ENCODE measurements around the gene CNTN4.
A peak's percentile ranks its signal among the peaks of the same experiment; 100 is the strongest.

CNTN4 gene

GRCh38 chr3:2148561-2149340 lies 50.1 kb downstream of the CNTN4 start:
- no peak for DNase-seq (ENCODE audit: low read depth in 2 of 2)

GRCh38 chr3:2153053-2153452 lies 54.4 kb downstream of the CNTN4 start:
- no peak for DNase-seq (ENCODE audit: low read depth in 2 of 2)

- no peak for DNase-seq (ENCODE audit: low read depth in 2 of 2)
Measured at GRCh38 chr3:2153547-2153946, 54.9 kb downstream of the CNTN4 start.

- no peak for DNase-seq (ENCODE audit: low read depth in 2 of 2)
Measured at GRCh38 chr3:2154621-2155020, 56.0 kb downstream of the CNTN4 start.

- DNase-seq (ENCODE audit: low read depth in 2 of 2), result peak in 1 of 2 donors; percentile 1
Measured at GRCh38 chr3:2156244-2156847, 57.7 kb downstream of the CNTN4 start.

GRCh38 chr3:2158828-2159227 lies 60.2 kb downstream of the CNTN4 start:
- no peak for DNase-seq (ENCODE audit: low read depth in 2 of 2)

GRCh38 chr3:2166552-2166951 lies 67.9 kb downstream of the CNTN4 start:
- DNase-seq (ENCODE audit: low read depth in 2 of 2), result no peak

- DNase-seq (ENCODE audit: low read depth in 2 of 2), result no peak
Measured at GRCh38 chr3:2172561-2173171, 74.0 kb downstream of the CNTN4 start.

GRCh38 chr3:2180634-2181033 lies 82.0 kb downstream of the CNTN4 start:
- no peak for DNase-seq (ENCODE audit: low read depth in 2 of 2)

- no peak for DNase-seq (ENCODE audit: low read depth in 2 of 2)
Measured at GRCh38 chr3:2198776-2199279, 100.2 kb downstream of the CNTN4 start.

GRCh38 chr3:2204054-2204453 lies 105.4 kb downstream of the CNTN4 start:
- DNase-seq (ENCODE audit: low read depth in 2 of 2), result no peak

- no peak for DNase-seq (ENCODE audit: low read depth in 2 of 2)
Measured at GRCh38 chr3:2205692-2206091, 107.0 kb downstream of the CNTN4 start.

- DNase-seq (ENCODE audit: low read depth in 2 of 2), result no peak
Measured at GRCh38 chr3:2206536-2206935, 107.9 kb downstream of the CNTN4 start.

- no peak for DNase-seq (ENCODE audit: low read depth in 2 of 2)
Measured at GRCh38 chr3:2211568-2211967, 112.9 kb downstream of the CNTN4 start.

GRCh38 chr3:2212206-2212605 lies 113.5 kb downstream of the CNTN4 start:
- no peak for DNase-seq (ENCODE audit: low read depth in 2 of 2)

- DNase-seq (ENCODE audit: low read depth in 2 of 2), result no peak
Measured at GRCh38 chr3:2218375-2218774, 119.7 kb downstream of the CNTN4 start.

GRCh38 chr3:2218816-2219215 lies 120.2 kb downstream of the CNTN4 start:
- no peak for DNase-seq (ENCODE audit: low read depth in 2 of 2)

GRCh38 chr3:2236203-2236602 lies 137.5 kb downstream of the CNTN4 start:
- no peak for DNase-seq (ENCODE audit: low read depth in 2 of 2)

GRCh38 chr3:2244137-2244536 lies 145.5 kb downstream of the CNTN4 start:
- no peak for DNase-seq (ENCODE audit: low read depth in 2 of 2)

- DNase-seq (ENCODE audit: low read depth in 2 of 2), result no peak
Measured at GRCh38 chr3:2246873-2247648, 148.4 kb downstream of the CNTN4 start.

- DNase-seq (ENCODE audit: low read depth in 2 of 2), result no peak
Measured at GRCh38 chr3:2247831-2248230, 149.2 kb downstream of the CNTN4 start.

- DNase-seq (ENCODE audit: low read depth in 2 of 2), result no peak
Measured at GRCh38 chr3:2250783-2251182, 152.1 kb downstream of the CNTN4 start.
